GM21576 (cell line): Measurements from ENCODE around the gene CERS6.
"Not testable (repeated sequence)": the region's sequence is repeated elsewhere in the genome, so short reads cannot be mapped to it uniquely, and the experiment has no call there.

Experiments used
- ATAC-seq: cut with Tn5 transposase; IDR thresholded peaks from one replicate; pipeline ENCODE4 v1.9.1; 2021; ENCODE audit warnings: mild to moderate bottlenecking, moderate library complexity; ENCODE audit not compliant: unreplicated experiment

Gene CERS6

DNA sequence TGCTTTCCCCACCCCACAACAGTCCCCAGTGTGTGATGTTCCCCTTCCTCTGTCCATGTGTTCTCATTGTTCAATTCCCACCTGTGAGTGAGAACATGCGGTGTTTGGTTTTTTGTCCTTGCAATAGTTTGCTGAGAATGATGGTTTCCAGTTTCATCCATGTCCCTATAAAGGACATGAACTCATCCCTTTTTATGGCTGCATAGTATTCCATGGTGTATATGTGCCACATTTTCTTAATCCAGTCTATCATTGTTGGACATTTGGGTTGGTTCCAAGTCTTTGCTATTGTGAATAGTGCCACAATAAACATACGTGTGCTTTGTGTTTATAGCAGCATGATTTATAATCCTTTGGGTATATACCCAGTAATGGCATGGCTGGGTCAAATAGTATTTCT is 335.1 kb downstream of the CERS6 start:
- not testable (repeated sequence) for ATAC-seq

DNA sequence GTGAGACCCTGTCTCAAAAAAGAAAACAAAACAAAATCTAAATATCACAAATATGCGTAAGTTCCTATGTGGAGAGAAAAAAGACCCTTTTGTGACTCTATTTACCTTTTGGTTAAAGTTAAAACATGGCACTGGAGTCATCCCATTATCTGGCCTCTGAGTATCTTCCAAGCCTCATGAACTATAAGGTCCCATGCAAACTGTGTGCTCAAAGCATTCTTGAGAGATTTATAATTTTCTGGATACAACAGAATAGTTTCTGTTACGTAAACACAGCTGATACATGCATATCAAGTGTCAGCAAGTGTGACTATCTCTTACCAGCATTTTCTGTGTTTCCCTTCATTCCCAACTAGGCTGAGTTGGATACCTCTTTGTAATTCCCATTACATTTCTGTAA is 337.5 kb downstream of the CERS6 start:
- no peak for ATAC-seq

DNA sequence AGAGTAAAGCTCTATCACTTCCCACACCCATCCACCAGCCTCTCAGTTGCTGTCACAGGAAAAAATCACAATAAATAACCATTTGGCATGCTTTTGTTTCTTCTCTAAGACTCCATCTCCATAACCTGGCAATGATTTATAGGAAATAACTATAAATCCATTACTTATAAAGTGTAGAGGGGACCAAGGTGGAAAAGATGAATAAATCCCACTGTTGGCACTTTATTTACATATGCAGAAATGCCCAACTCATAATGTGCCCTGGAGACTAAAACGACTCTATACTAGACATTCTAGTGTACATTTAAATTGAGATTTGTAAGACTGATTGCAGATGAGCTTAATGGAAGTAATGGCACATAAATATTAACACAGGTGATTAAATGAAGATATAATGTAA is 338.9 kb downstream of the CERS6 start:
- no peak for ATAC-seq

DNA sequence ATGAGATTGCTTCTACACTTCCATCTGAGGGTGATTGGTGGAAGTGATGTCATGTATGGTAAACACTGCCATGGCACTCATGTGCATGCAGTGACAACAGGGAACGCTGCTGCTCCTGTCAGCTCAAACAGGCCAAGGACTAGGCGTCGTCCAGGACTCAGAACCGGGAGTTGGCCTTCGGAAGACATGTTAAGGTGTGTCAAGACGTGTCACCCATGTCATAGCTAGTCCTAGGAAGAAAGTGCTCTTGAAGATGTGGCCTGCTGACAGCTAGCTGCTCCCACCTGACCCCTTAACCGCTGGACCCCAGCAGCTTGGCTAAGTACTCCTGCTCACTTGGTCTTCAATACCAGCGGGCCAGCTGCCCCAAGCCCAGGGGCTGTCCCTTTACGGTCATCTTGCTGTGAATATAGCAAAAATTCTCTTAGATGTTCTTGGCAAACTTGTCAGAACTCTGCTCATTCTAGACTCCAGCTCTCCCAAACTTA is 340.1 kb downstream of the CERS6 start:
- no peak for ATAC-seq

DNA sequence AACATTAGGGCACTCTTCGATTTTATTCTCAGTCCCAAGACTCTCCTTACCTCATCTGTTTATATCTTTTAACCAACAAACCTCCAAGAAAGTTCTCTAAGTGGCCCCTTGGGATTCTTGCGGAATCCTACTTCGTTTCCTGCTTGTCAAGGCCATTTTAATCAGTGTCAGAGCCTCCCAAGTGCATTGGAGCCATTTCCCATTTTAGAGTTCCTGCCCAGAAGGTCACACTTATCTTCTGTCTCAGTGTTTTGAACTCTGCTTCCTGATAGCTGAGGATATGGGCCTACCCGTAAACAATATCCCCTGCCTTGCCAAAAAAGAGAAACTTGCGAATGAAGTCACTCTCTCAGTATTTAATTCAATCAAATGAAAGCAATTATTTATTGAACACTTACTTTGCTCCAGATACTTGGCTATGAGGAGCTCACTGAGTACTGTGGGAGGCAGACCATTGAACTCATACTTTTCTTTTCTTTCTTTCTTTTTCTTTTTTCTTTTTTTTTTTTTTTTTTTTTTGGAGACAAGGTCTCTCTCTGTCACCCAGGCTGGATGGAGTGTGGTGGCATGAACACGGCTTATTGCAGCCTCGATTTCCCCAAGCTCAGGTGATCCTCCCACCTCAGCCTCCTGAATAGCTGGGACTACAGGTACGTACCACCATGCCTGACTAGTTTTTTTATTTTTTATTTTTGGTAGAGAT is 340.7 kb downstream of the CERS6 start:
- ATAC-seq = no peak

DNA sequence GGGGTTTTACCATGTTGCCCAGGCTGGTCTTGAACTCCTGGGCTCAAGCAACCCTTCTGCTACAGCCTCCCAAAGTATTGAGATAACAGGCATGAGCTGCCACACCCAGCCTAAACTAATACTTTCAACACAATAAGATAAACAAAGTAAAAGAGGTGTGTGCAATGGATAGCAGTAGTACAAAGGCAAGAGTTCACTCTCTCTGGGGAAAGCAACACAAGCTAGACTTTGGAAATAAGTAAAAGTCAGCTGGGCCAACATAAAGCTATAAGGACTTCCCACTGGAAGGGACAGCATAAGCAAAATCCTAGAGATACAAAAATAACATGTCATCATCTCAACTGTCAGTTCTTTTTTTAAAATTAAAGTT is 341.2 kb downstream of the CERS6 start:
- ATAC-seq = no peak

DNA sequence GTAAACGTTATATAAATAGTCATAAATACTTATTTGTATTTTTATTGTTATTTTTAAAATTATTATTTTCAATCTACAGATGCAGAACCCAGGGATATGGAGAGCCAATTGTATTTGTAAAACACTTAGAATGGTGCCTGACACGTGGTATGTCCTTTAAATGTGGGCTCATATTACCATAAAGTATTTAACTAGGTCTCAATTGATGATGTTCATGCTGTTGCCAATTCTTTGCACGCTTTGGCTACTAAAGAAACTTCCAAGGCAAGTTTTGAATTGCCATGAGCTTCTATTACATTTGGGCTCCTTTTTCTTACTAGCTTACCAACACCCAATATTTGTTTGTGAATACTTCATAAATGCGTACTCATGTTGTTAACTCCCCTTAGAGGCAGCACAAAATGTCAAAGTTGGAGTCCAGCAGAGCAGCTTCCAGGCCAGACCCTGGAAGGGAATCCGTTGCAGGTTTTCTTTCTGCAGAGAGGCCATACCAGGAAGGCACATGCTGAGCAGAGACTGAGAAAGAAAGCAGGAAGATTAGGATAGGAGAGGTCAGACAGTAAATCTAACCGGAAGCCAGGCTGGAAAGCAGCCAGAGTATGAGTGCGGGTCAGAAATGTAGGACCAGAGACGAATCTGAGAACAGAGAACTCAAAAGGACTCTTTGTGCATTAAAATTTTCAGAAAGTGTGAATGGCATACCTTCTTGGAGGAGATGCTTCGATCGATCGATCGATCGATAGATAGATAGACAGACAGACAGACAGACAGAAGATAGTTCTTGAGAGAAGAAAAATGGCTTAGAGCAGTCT is 342.2 kb downstream of the CERS6 start:
- ATAC-seq = no peak

DNA sequence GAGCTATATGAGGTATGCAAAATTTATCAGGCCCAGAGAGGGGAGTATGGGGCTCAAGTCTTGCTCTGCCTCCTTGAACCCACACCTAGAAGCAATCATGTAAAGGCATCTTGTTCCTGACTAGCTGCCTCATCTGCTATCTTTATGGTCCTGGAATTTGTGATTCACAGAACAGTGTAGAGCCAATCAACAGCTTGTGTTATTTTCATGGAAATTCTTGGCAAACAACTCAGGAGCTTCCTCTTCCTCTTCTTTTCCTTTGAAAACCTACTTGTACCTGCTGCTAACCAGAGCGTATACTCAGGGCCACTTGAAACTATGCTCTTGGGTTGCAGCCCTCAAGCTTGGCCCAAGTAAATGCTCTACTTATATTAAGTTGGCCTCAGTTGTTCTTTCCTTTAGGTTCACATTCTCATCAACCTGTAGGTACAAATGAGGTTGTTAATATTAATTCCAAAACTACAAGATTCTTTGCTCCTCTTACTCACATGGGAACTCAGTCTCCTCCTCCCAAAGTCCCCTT is 342.9 kb downstream of the CERS6 start:
- no peak for ATAC-seq

DNA sequence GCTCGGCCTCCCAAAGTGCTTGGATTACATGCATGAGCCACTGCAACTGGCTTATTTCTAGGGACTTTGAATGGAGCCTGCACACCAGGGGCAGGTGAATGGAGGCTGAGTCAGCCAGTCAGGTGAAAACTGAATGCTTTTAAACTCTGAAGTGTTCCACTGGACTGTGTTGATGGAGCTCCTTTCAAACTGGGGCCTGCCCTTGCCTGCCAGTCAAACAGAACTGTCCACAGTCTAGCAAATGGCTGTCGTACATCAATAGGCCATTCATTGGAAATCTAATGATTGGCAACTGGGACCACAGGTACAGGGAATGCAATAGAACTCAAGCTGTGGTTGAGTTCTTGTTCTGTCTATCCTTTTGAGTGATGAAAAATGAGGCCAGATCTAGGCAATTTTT is 345.4 kb downstream of the CERS6 start:
- no peak for ATAC-seq

DNA sequence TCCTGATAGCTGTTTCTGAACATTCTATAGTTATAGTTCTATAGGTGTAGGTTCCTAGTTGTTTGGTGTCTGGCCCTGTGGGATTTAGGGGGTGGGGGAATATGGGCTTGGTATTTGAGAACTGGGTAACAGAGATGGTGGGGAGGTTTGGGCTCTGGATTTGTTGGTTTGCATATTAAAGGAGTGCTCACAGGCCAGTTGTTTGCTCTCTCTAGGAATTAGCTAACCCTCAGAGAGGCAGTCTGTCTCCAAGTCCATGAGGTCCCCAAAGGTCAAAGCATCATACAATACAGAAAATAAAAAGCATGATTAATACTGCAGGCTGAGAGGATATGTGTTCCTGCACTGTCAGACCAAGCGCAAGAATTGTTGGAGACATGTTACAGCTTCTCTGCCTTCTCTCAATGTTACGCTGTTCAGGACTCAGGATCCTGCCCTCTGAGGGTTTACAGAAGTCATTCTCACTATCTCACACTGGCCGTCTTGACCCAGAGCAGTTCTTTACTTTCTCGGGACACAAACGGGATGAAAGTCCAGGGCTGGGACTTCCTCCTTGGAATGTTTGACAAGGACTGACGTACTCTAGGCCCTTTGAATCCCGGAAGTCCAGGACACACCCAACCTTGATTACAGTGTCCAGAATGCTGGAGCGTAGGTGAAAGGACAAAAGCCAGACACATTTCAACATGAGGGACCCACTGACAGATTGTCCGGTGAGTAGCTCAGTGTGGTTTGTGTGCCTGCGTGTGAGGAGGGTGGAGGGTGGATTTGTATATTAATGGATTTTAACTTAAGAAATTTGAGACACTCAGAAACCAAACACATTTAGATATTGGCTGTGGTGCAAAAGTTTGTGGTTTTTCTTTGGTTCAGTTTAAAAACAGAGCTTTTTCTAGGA is 346.1 kb downstream of the CERS6 start, which contains the start of gene NOSTRIN:
Gene NOSTRIN (plus strand): TSS at position 677 of the 898 bp plus-strand sequence. CDS start 10 bp downstream, at position 687.
- ATAC-seq = no peak

DNA sequence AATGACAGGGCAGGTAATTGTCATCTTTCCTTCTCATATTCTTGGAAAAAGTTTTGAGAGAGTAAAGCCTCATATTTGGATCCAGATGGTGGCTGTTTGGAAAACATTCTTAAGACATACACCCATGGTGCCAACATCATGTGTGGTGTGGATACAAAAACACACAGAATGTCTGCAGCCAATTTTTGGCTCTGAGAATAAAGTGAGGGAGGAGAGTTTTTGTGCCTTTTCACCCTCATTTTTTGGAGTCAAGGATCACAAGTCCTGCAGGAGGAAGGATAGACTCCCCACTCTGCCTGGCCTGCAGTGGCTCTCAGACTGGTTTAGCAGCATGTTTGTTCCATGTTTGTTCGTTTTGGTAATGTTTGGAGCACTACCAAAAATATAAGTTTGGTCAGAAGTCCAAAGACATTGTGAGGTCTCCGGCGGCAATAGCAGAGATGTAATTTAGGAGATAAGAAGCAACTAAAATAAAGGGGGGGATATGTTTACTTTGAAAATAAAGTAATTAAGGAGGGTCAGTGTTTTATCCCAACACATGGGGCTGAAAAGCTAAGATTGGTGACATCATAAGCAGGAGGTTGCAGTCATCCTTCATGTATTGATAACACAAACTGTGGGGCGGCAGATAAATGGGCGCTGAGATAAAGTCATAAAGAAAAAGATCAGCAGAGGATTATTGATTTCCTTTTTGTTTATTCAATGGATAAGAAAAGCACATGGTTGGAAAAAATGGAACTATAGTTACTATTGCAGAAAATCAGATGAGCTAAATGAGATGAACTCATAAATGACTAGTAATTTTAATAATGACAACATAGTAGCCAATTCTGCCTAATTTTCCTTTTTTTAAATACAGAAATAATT is 347.0 kb downstream of the CERS6 start:
- ATAC-seq = no peak

DNA sequence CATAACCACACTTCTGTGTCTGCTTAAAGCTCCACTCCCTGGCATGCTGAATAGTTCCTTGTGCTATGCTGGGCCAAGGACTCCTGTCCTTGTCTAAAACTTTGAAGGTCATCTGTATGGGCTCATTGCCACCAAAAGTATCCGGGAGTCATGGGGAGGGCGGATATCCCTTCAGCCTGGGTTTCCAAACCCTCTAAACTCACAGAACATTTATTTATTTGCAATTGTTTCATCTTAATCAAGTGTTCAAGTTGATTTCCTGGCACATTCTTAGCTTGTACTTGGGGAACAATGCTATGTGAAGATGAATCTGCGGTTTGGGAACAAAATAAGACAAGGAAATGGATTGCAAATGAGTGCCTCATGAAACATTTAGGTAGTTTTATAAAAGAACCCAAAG is 348.1 kb downstream of the CERS6 start:
- no peak for ATAC-seq

DNA sequence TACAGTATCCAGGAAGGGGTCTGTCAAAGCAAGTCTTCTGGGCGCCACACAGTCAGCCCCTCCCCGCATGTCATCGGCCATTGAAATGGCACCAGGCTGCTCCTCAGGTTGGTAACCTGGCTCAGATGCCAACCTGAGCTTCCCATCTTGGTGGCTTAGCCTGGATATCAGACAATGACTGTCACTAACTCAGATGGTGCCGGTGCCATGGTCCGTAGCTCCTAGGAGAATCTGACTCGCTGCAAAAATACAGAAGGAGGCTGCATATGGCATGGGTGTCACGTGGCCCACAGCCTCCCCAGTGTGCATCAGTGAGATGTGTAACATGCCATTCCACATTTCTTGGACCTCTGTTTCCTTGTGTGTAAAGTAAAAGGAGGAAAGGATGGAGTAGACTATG is 349.5 kb downstream of the CERS6 start:
- ATAC-seq = no peak

DNA sequence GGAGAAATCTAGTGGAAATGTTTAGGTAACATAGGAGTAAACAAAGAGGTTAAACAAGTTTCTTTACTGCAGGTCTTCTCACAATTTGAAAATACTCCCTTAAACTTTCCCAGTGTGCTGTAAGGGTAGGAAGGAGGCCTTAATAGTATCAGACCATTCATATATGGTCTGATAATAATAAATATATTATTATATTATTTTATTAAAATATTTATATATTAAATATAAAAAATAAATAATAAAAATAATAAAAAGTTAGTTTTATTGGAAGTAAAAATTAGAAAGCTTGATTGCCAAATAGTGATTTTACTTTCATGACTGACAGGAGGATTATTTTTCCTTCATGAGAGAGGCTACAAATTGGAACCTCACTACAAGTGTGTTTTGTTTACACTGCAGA is 353.5 kb downstream of the CERS6 start:
- no peak for ATAC-seq

DNA sequence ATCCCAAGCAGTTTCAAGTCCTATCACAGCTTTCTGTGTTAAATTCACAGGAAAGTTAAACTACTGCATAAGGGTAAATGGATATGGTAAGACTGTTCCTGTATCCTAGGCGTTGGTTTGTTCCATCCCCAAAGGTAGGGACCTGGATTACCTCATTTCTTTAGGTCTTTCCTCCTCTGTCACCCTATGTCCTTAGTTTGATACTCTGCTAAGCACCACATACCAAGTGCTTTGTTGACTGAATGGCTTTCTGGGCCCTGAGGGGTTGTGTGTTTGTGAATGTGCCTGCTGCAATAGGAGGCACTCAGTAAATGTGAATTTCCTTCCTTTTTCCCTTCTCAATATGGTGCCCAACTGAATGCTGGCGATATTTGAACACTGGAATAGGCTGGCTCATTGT is 354.2 kb downstream of the CERS6 start:
- no peak for ATAC-seq

DNA sequence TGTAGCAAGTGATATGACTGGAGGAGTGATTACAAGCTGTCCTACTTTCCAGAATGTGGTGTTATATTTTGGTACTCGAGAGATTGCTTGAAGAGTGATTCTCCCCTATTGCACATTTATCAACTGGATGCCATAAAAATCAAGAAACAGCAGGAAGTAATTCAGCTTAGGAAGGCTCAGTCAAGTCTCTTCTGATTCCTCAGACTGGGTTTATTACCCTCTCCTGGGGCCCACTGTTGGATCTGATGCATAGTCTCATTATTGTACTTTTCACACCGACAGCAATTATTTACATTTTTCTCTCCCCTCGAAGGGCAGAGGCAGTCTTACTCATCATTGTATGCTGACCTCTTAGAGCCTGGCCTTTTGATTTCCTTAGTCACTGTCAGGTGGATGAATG is 355.6 kb downstream of the CERS6 start:
- no peak for ATAC-seq

DNA sequence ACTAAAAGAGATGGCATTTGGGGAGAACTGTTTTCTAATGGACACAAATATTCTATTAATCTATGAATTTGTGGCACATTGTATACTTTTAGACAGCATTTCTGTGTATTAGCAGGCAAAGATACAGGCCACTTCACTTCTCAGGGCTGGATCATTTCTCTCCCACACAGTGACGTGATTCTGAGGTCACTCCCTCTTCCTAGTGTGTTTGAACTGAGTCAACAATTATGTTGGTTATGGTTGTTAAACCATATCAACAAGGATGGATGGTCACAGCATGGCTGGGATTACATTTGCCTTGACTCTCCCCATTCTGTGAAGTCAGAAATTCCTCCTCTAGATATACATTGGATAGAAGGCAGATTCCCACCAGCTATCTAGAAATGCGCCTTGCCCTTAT is 358.0 kb downstream of the CERS6 start:
- ATAC-seq = no peak

DNA sequence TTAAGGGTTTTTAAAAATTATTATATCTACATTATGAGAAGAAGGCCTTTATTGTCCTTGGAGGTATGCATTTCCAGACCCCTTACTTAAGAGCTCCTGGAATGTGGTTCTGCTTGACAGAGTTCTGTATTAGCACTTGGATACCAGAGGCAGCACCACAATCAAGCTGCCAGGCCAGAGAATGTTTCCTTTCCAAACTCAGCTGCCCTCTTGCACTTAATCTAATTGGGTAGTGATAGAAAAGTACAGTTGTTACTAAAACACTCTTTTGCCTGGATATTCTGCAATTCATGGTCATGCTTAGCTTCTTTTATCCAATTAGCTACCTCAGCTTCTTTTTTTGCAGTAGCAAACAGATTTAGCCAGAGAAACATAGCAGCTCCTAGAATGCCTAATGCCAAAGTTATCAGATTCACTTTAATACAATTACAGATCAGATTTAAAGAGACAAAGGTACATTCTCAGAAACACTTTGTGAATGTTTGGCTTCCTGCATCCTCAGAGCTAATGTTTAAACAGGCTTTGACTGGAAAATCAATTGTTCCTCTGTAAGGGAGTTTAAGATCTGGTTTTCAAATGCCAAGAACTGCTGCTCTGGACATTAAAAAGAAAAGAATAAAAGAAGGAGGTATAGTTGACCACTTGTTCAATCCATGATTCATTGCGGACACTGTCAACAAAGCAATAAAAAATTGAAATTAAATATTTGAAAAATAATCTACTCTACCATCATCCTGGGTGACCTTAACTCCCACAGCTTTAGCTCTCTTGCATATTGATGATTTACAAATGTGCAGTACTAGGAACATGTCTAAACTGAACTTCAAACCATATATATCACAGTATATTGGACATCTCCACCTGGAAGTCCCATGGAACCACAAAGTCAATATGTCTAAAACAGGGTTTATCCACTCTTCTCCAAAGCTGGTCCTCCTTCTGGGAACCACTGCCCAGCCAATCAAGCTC is 359.2 kb downstream of the CERS6 start:
- no peak for ATAC-seq

DNA sequence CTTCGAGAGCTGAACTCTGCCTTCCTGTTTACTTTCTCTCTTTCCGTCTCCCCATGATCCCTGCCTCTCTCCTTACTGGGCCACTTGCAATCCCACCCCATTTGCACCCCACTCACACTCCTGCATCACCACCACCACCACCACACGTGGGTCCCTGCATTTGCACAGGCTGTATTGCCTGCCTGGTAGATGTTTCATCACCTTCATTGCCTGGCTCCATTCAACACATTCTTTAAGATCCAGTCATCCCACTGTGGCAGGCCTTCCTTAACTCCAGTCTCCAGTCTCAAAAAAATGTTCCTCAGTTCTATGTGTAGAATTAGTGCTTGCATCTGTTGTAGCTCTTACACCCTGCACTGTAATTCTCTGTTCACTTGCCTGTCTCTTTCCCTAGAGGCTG is 360.3 kb downstream of the CERS6 start:
- no peak for ATAC-seq
